ENCODE measurements around the gene BACE2.

DNA sequence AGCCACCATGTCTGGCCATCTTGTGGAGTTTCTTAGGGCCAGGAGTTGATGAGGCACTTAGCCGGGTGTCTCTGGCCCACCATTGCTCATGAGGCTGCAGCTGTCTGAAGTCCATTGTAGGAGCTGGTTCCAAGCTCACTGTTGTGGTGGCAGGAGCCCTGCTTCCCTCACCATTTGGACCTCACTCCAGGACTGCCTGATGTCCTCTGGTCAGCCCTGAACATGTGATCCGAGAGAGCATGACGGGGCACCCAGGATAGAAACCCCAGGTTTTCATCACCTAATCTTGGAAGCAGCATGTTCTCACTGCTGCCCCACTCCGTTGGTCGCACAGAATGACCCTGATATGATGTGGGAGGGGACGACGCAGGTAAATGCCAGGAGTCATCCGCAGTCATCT lies 92.5 kb downstream of the BACE2 start:
- TF ChIP-seq, protein P1, sequence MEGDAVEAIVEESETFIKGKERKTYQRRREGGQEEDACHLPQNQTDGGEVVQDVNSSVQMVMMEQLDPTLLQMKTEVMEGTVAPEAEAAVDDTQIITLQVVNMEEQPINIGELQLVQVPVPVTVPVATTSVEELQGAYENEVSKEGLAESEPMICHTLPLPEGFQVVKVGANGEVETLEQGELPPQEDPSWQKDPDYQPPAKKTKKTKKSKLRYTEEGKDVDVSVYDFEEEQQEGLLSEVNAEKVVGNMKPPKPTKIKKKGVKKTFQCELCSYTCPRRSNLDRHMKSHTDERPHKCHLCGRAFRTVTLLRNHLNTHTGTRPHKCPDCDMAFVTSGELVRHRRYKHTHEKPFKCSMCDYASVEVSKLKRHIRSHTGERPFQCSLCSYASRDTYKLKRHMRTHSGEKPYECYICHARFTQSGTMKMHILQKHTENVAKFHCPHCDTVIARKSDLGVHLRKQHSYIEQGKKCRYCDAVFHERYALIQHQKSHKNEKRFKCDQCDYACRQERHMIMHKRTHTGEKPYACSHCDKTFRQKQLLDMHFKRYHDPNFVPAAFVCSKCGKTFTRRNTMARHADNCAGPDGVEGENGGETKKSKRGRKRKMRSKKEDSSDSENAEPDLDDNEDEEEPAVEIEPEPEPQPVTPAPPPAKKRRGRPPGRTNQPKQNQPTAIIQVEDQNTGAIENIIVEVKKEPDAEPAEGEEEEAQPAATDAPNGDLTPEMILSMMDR (IDR thresholded peaks at IDR 0.05; ENCODE audit: insufficient read depth, low read length): no peak
- no peak for TF ChIP-seq POLR2AphosphoS5 (IDR thresholded peaks at IDR 0.05; ENCODE audit: low read depth)
